OCI-LY1 (cell line): Measurements from ENCODE around the gene CAPN11.

Experiments
- H2AFZ ChIP-seq: fragments of 200-600 bp; sonication (generic), shearing (Covaris generic); 2 replicates; pipeline ENCODE4 v1.6.0; 2014; ENCODE audit warnings: antibody characterized with exemption, mild to moderate bottlenecking, low read length
- H3F3A ChIP-seq: fragments of 200-600 bp; sonication (generic), shearing (Covaris generic); 2 replicates; pipeline ENCODE4 v1.6.0; 2014; ENCODE audit warnings: mild to moderate bottlenecking, antibody characterized with exemption, low read length, moderate library complexity; ENCODE audit not compliant: insufficient read depth
- H3K27ac ChIP-seq: fragments of 200-600 bp; sonication (generic); 2 replicates; pipeline ENCODE4 v1.5.1; 2014; ENCODE audit warnings: low read length, mixed run types, mild to moderate bottlenecking, low read depth; ENCODE audit not compliant: poor library complexity, severe bottlenecking
- H3K27me3 ChIP-seq: fragments of 200-600 bp; sonication (generic); 2 replicates; pipeline ENCODE4 v1.6.0; 2014; ENCODE audit warnings: antibody characterized with exemption, mild to moderate bottlenecking, low read length, moderate library complexity; ENCODE audit not compliant: insufficient read depth
- H3K36me3 ChIP-seq: fragments of 200-600 bp; sonication (generic); 2 replicates; pipeline ENCODE4 v1.6.1; 2014; ENCODE audit warnings: mild to moderate bottlenecking, antibody characterized with exemption, low read length, moderate library complexity, mixed read lengths; ENCODE audit not compliant: insufficient read depth
- H3K4me1 ChIP-seq: fragments of 200-600 bp; sonication (generic); 2 replicates; pipeline ENCODE4 v1.5.1; 2014; ENCODE audit warnings: mild to moderate bottlenecking, low read length, moderate library complexity; ENCODE audit not compliant: insufficient read depth, severe bottlenecking
- H3K4me2 ChIP-seq: fragments of 200-600 bp; sonication (generic), shearing (Covaris generic); 2 replicates; pipeline ENCODE4 v1.6.1; 2014; ENCODE audit warnings: low read length
- H3K4me3 ChIP-seq: fragments of 200-600 bp; sonication (generic); 2 replicates; pipeline ENCODE4 v1.5.1; 2014; ENCODE audit warnings: low read length, low read depth, mild to moderate bottlenecking, mixed read lengths; ENCODE audit not compliant: poor library complexity, severe bottlenecking
- H3K79me2 ChIP-seq: fragments of 200-600 bp; shearing (Covaris generic); 2 replicates; pipeline ENCODE4 v1.6.1; 2016; ENCODE audit warnings: mixed run types, low read length, mixed read lengths; ENCODE audit not compliant: insufficient read depth
- H3K9ac ChIP-seq: fragments of 200-600 bp; sonication (generic), shearing (Covaris generic); 2 replicates; pipeline ENCODE4 v1.6.1; 2014; ENCODE audit warnings: mild to moderate bottlenecking, low read length, mixed read lengths
- H3K9me2 ChIP-seq: fragments of 200-600 bp; sonication (generic), shearing (Covaris generic); 2 replicates; pipeline ENCODE4 v1.6.1; 2014; ENCODE audit warnings: low read depth, mild to moderate bottlenecking, low read length, mixed read lengths
- H3K9me3 ChIP-seq: fragments of 200-600 bp; shearing (Covaris generic); 2 replicates; pipeline ENCODE4 v1.6.1; 2014; ENCODE audit warnings: low read length, mixed read lengths
- H4K20me1 ChIP-seq: fragments of 200-600 bp; sonication (generic), shearing (Covaris generic); 2 replicates; pipeline ENCODE4 v1.6.0; 2016; ENCODE audit warnings: mild to moderate bottlenecking, low read length; ENCODE audit not compliant: insufficient read depth
- EZH2 ChIP-seq: fragments of 200-600 bp; sonication (generic), shearing (Covaris generic); IDR thresholded peaks from 2 replicates; pipeline ENCODE4 v1.8.0; 2017; ENCODE audit warnings: borderline replicate concordance, mixed run types, mild to moderate bottlenecking, antibody characterized with exemption, low read length, moderate library complexity, mixed read lengths
- TF ChIP-seq, protein P1 (sequence below): fragments of 200-600 bp; sonication (generic), shearing (Covaris generic); IDR thresholded peaks from 2 replicates; pipeline ENCODE4 v1.5.1; 2017; ENCODE audit warnings: mild to moderate bottlenecking, antibody characterized with exemption, low read length, moderate library complexity, mixed read lengths

Gene CAPN11

DNA sequence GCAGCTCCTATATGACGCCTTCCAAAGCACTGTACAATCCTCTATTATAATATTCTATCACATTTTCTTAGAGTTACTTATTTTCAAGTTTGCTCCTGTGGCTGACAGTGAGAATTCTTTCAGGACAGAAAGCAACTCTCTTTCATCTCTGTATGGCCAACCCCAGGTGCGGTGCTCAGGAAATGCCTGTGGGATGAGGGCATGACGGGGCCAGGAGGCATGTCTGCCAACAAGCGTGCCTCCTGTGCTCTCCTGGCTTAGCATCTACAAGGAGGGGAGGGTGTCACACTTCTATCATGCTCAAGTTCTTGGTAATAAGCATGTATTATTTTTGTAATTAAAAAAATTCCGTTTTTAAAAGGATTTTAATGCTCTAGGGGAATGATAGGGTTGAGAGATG, 42.8 kb upstream of the CAPN11 start:
- Histone ChIP-seq H3K9me2 (no peaks in the 10 kb centered on the region), H3K4me1 (peaks cover 8% of the 10 kb centered on the region), H3K27me3 (no peaks in the 10 kb centered on the region), H3K4me3 (no peak overlapping the region), H3K79me2 (peaks cover 52% of the 10 kb centered on the region), H3K4me2 (no peak overlapping the region), H4K20me1 (no peaks in the 10 kb centered on the region), H3K9me3 (no peaks in the 10 kb centered on the region), H3K36me3 (peaks cover 47% of the 10 kb centered on the region), H3K9ac (no peak overlapping the region), H3K27ac (no peak overlapping the region), H2AFZ (no peak overlapping the region), H3F3A (no peaks in the 10 kb centered on the region)
- TF ChIP-seq, protein P1, sequence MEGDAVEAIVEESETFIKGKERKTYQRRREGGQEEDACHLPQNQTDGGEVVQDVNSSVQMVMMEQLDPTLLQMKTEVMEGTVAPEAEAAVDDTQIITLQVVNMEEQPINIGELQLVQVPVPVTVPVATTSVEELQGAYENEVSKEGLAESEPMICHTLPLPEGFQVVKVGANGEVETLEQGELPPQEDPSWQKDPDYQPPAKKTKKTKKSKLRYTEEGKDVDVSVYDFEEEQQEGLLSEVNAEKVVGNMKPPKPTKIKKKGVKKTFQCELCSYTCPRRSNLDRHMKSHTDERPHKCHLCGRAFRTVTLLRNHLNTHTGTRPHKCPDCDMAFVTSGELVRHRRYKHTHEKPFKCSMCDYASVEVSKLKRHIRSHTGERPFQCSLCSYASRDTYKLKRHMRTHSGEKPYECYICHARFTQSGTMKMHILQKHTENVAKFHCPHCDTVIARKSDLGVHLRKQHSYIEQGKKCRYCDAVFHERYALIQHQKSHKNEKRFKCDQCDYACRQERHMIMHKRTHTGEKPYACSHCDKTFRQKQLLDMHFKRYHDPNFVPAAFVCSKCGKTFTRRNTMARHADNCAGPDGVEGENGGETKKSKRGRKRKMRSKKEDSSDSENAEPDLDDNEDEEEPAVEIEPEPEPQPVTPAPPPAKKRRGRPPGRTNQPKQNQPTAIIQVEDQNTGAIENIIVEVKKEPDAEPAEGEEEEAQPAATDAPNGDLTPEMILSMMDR, result no peak
- no peak for TF ChIP-seq EZH2

DNA sequence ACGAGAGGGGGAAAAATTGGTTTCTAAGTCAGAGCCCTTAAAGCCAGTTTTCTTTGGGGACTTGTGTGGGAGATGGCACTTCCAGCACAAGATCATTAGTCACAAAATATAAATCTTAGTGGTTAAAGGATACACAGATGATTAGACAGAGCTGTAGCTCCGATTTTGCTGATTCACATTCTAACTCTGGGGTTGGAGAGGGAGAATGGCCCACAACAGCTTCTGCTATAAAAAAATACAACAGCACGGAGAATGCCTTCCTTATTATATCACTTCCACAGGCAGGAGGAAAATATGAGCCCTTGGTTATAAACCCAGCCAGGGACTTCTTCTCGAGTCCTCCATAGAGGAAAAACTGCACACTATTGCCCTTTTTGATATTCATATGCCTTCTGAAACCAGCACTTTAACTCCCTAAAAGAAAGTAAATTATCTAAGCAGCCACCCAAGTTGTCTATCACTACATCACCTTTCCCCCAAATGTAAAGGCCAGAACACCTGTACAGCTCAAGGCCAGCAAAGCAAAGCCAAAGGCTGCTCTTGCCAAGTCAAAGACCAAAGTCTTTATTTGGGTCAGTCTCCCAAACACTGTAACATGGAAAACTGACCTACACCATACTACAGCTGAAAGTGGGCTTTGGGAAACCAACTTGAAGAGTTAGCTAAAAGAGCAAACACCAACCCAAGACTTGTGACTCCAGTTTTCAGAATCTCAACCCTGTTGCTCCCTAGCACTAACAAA, 41.8 kb upstream of the CAPN11 start:
- no peaks in the 10 kb centered on the region for H3K9me2 ChIP-seq
- no peaks in the 10 kb centered on the region for H3F3A ChIP-seq
- H3K9ac ChIP-seq, result no peak overlapping the region
- H3K36me3 ChIP-seq, result peaks cover 38% of the 10 kb centered on the region
- H3K4me3 ChIP-seq, result no peak overlapping the region
- H2AFZ ChIP-seq, result no peak overlapping the region
- H3K27ac ChIP-seq, result no peak overlapping the region
- H3K4me2 ChIP-seq, result no peak overlapping the region
- peaks cover 15% of the 10 kb centered on the region for H3K4me1 ChIP-seq
- H3K9me3 ChIP-seq, result no peaks in the 10 kb centered on the region
- TF ChIP-seq EZH2, result no peak
- TF ChIP-seq, protein P1, result no peak
- no peaks in the 10 kb centered on the region for H4K20me1 ChIP-seq
- H3K27me3 ChIP-seq, result no peaks in the 10 kb centered on the region
- H3K79me2 ChIP-seq, result peaks cover 61% of the 10 kb centered on the region

DNA sequence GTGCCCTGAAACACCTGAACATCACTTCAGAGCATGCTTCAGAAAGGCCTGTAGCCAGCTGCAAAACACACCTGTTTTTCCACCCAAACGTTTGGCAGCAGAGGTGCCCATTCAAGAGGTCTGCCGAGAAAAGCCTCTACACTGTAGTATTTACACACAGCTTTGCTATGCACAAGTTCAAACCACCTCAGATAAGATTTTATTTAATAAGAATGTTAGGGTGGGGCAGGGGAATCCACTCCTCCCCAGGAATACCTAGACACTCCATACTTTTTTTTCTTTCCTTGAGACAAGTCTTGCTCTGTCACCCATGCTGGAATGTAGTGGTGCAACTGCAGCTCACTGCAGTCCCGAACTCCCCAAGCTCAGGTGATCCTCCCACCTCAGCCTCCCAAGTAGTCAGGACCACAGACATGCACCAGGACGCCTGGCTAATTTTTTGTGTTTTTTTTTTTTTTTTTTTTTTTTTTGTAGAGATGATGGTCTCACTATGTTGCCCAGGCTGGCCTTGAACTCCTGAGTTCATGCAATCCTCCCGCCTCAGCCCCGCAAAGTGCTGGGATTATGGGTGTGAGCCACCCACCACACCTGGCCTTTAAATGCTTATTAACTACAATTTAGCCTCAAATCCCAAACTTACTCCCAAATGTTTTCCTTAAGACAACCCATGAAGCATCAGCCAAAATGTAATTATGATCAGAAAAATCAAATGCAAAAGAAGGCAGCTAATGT, 41.1 kb upstream of the CAPN11 start:
- H3K27ac ChIP-seq, result no peak overlapping the region
- H3K4me1 ChIP-seq, result peaks cover 22% of the 10 kb centered on the region
- H4K20me1 ChIP-seq, result no peaks in the 10 kb centered on the region
- peaks cover 30% of the 10 kb centered on the region for H3K36me3 ChIP-seq
- H3K9me3 ChIP-seq, result no peaks in the 10 kb centered on the region
- no peak overlapping the region for H3K4me2 ChIP-seq
- no peaks in the 10 kb centered on the region for H3F3A ChIP-seq
- no peak overlapping the region for H3K4me3 ChIP-seq
- H2AFZ ChIP-seq, result no peak overlapping the region
- no peak overlapping the region for H3K9ac ChIP-seq
- peaks cover 69% of the 10 kb centered on the region for H3K79me2 ChIP-seq
- TF ChIP-seq, protein P1, result no peak
- TF ChIP-seq EZH2, result no peak
- H3K9me2 ChIP-seq, result no peaks in the 10 kb centered on the region
- no peaks in the 10 kb centered on the region for H3K27me3 ChIP-seq
